H9 (cell line): ENCODE measurements around the gene PTOV1. TPM values are rescaled to one million over a fixed set of nuclear protein-coding genes. Genes with fewer than 3 reads are reported as not detected.

Experiments
- DNase-seq: peaks from one replicate; pipeline ENCODE4 v3.0.0-alpha.2; 2017
- H2AFZ ChIP-seq: one replicate; pipeline ENCODE4 v1.6.1; 2013; ENCODE audit warnings: mild to moderate bottlenecking, low read length, control low read depth, moderate library complexity
- H2AK5ac ChIP-seq: 2 replicates; pipeline ENCODE4 v1.6.1; 2013; ENCODE audit warnings: low read length, control low read depth, mixed read lengths; ENCODE audit not compliant: insufficient read length
- H2BK120ac ChIP-seq: one replicate; pipeline ENCODE4 v1.6.1; 2013; ENCODE audit warnings: low read depth, mild to moderate bottlenecking, low read length, control low read depth, inconsistent platforms; ENCODE audit not compliant: poor library complexity, severe bottlenecking
- H2BK12ac ChIP-seq: 2 replicates; pipeline ENCODE4 v1.6.1; 2013; ENCODE audit warnings: low read length, control low read depth, mixed read lengths, low read depth; ENCODE audit not compliant: insufficient read length
- H2BK15ac ChIP-seq: 2 replicates; pipeline ENCODE4 v1.6.1; 2013; ENCODE audit warnings: low read depth, low read length, control low read depth
- H2BK20ac ChIP-seq: one replicate; pipeline ENCODE4 v1.6.1; 2013; ENCODE audit warnings: low read depth, mild to moderate bottlenecking, low read length, control low read depth, inconsistent platforms; ENCODE audit not compliant: poor library complexity, severe bottlenecking
- H2BK5ac ChIP-seq: 2 replicates; pipeline ENCODE4 v1.6.1; 2013; ENCODE audit warnings: low read length, control low read depth, mixed read lengths; ENCODE audit not compliant: insufficient read length
- H3K14ac ChIP-seq: 2 replicates; pipeline ENCODE4 v1.6.1; 2013; ENCODE audit warnings: low read length, control low read depth; ENCODE audit not compliant: insufficient read depth
- H3K18ac ChIP-seq: 2 replicates; pipeline ENCODE4 v1.6.1; 2013; ENCODE audit warnings: low read depth, mild to moderate bottlenecking, mixed read lengths, low read length, control low read depth; ENCODE audit not compliant: insufficient read length
- H3K23ac ChIP-seq: 2 replicates; pipeline ENCODE4 v1.6.1; 2013; ENCODE audit warnings: low read length, control low read depth, mixed read lengths, low read depth; ENCODE audit not compliant: insufficient read length
- H3K23me2 ChIP-seq: 2 replicates; pipeline ENCODE4 v1.6.1; 2013; ENCODE audit warnings: low read depth, mild to moderate bottlenecking, mixed read lengths, low read length, control low read depth; ENCODE audit not compliant: insufficient read length, poor library complexity, severe bottlenecking
- H3K27ac ChIP-seq: 2 replicates; pipeline ENCODE4 v1.5.1; 2013; ENCODE audit warnings: low read length, control low read depth, mixed read lengths, low read depth; ENCODE audit not compliant: insufficient read length
- H3K27me3 ChIP-seq: 2 replicates; pipeline ENCODE4 v1.6.1; 2013; ENCODE audit warnings: low read length, control low read depth, inconsistent platforms; ENCODE audit not compliant: insufficient read depth
- H3K4ac ChIP-seq: 2 replicates; pipeline ENCODE4 v1.6.1; 2013; ENCODE audit warnings: low read depth, mild to moderate bottlenecking, control low read depth, inconsistent platforms, low read length, moderate library complexity
- H3K4me1 ChIP-seq: 2 replicates; pipeline ENCODE4 v1.6.1; 2013; ENCODE audit warnings: low read length, control low read depth, inconsistent platforms; ENCODE audit not compliant: insufficient read depth
- H3K4me2 ChIP-seq: 2 replicates; pipeline ENCODE4 v1.6.1; 2013; ENCODE audit warnings: low read length, control low read depth, mixed read lengths; ENCODE audit not compliant: insufficient read length, insufficient read depth
- H3K56ac ChIP-seq: 2 replicates; pipeline ENCODE4 v1.6.1; 2013; ENCODE audit warnings: low read depth, mild to moderate bottlenecking, mixed read lengths, low read length, control low read depth; ENCODE audit not compliant: insufficient read length
- H3K79me1 ChIP-seq: 2 replicates; pipeline ENCODE4 v1.6.1; 2013; ENCODE audit warnings: low read depth, mild to moderate bottlenecking, moderate library complexity, low read length, control low read depth, inconsistent platforms; ENCODE audit not compliant: insufficient read depth, poor library complexity, severe bottlenecking
- H3K79me2 ChIP-seq: 2 replicates; pipeline ENCODE4 v1.6.1; 2013; ENCODE audit warnings: low read length, control low read depth, inconsistent platforms; ENCODE audit not compliant: insufficient read depth
- H3K9ac ChIP-seq: 2 replicates; pipeline ENCODE4 v1.6.1; 2013; ENCODE audit warnings: low read length, control low read depth, mixed read lengths; ENCODE audit not compliant: insufficient read length; ENCODE audit errors: extremely low read depth
- H3K9me3 ChIP-seq: one replicate; pipeline ENCODE4 v1.6.1; 2013; ENCODE audit warnings: low read depth, low read length, inconsistent platforms; ENCODE audit not compliant: control insufficient read depth
- H3T11ph ChIP-seq: one replicate; pipeline ENCODE4 v1.6.1; 2013; ENCODE audit warnings: mild to moderate bottlenecking, low read length, control low read depth, inconsistent platforms
- H4K20me1 ChIP-seq: one replicate; pipeline ENCODE4 v1.6.1; 2013; ENCODE audit not compliant: control insufficient read depth, insufficient read length, insufficient read depth
- H4K5ac ChIP-seq: 2 replicates; pipeline ENCODE4 v1.6.1; 2013; ENCODE audit warnings: low read depth, mild to moderate bottlenecking, mixed read lengths, low read length, control low read depth; ENCODE audit not compliant: insufficient read length
- H4K8ac ChIP-seq: replicated peaks from 2 replicates; pipeline ENCODE4 v1.6.1; 2013; ENCODE audit warnings: low read length, control low read depth, mixed read lengths, low read depth; ENCODE audit not compliant: insufficient read length
- H4K91ac ChIP-seq: 2 replicates; pipeline ENCODE4 v1.6.1; 2013; ENCODE audit warnings: low read depth, mild to moderate bottlenecking, moderate library complexity, mixed read lengths, low read length, control low read depth; ENCODE audit not compliant: insufficient read length
- H3K27ac Mint-ChIP-seq, 3 experiments: 2 replicates in 2 of 3; 3 replicates in 1 of 3; pipeline ENCODE4 v1.8.0; 2020 to 2021; ENCODE audit warnings: mixed read lengths in 3 of 3, mild to moderate bottlenecking in 1 of 3, moderate library complexity in 1 of 3
- H3K27me3 Mint-ChIP-seq: 2 replicates; pipeline ENCODE4 v1.8.0; 2021; ENCODE audit warnings: low read depth, mild to moderate bottlenecking, moderate library complexity, mixed read lengths
- H3K36me3 Mint-ChIP-seq, 3 experiments: 2 replicates in 2 of 3; 3 replicates in 1 of 3; pipeline ENCODE4 v1.8.0; 2020 to 2021; ENCODE audit warnings: low read depth in 3 of 3, mixed read lengths in 3 of 3; ENCODE audit not compliant: insufficient read depth in 1 of 3
- H3K4me1 Mint-ChIP-seq, 2 experiments: 2 replicates each; pipeline ENCODE4 v1.8.0; 2020; ENCODE audit warnings: mixed read lengths in 2 of 2
- H3K4me3 Mint-ChIP-seq, 2 experiments: 2 replicates in 1 of 2; 3 replicates in 1 of 2; pipeline ENCODE4 v1.8.0; 2020 to 2021; ENCODE audit warnings: mild to moderate bottlenecking in 2 of 2, mixed read lengths in 2 of 2, moderate library complexity in 1 of 2
- H3K9me3 Mint-ChIP-seq, 2 experiments: 2 replicates in 1 of 2; 3 replicates in 1 of 2; pipeline ENCODE4 v1.8.0; 2020; ENCODE audit warnings: mild to moderate bottlenecking in 2 of 2, mixed read lengths in 2 of 2, moderate library complexity in 1 of 2
- WGBS: extraction: QIAGEN DNeasy Blood & Tissue Kit; methylation state at CpG from one replicate; pipeline ENCODE4 v1.1.7; 2013; ENCODE audit warnings: missing lambda C conversion rate, low lambda C conversion rate, mixed read lengths; ENCODE audit not compliant: insufficient read length; ENCODE audit errors: extremely low coverage; 5-methylcytosine and 5-hydroxymethylcytosine counted together
- total RNA-seq: library from RNA; stranded (reverse); gene quantifications from 2 replicates; pipeline ENCODE4 v1.2.1, GENCODE V29; 2021
- TF ChIP-seq, protein P1 (sequence below): fragments of 200-600 bp; sonication (generic); conservative IDR thresholded peaks from 3 replicates; pipeline ENCODE4 v1.8.0; 2021; ENCODE audit warnings: antibody characterized with exemption, mild to moderate bottlenecking

The PTOV1 gene
- total RNA-seq, 1 experiment from 2014 or later, result 309 TPM

DNA sequence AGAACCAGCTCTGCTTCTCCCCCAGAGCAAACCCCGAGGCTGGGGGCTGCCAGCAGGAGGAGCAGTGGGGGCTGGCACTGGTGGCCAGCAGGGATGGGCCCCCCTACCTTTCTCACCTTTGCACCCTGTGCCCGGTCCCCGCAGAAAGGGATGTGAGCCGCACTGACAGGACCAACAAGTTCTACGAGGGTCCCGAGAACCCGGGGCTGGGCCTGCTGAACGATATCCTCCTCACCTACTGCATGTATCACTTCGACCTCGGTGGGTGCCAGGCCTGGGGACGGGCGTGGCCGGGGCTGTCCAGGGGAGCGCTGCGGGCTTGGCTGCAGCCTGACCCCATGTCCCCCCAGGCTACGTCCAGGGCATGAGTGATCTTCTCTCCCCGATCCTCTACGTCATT lies 33.1 kb downstream of the PTOV1 start:
- Histone ChIP-seq H3K14ac (no peak overlapping the region), H3K9me3 (no peaks in the 10 kb centered on the region), H2BK15ac (no peak overlapping the region), H3K9ac (no peak overlapping the region), H3K27me3 (no peaks in the 10 kb centered on the region; the same call in 1 of the 2 replicates), H3K4ac (no peak overlapping the region), H4K8ac (no peak overlapping the region), H3K23ac (no peak overlapping the region), H3K4me1 (no peaks in the 10 kb centered on the region), H3K4me2 (no peak overlapping the region), H3T11ph (no peak overlapping the region), H3K79me2 (no peaks in the 10 kb centered on the region), H2AFZ (no peak overlapping the region), H2BK5ac (no peak overlapping the region), H3K23me2 (no peaks in the 10 kb centered on the region), H4K20me1 (no peaks in the 10 kb centered on the region), H3K79me1 (no peaks in the 10 kb centered on the region), H2BK20ac (no peak overlapping the region), H2BK120ac (no peak overlapping the region), H4K91ac (no peak overlapping the region), H3K27ac (no peak overlapping the region), H3K18ac (no peak overlapping the region), H2BK12ac (no peak overlapping the region), H2AK5ac (no peak overlapping the region), H4K5ac (no peak overlapping the region), H3K56ac (no peak overlapping the region)
- TF ChIP-seq, protein P1, sequence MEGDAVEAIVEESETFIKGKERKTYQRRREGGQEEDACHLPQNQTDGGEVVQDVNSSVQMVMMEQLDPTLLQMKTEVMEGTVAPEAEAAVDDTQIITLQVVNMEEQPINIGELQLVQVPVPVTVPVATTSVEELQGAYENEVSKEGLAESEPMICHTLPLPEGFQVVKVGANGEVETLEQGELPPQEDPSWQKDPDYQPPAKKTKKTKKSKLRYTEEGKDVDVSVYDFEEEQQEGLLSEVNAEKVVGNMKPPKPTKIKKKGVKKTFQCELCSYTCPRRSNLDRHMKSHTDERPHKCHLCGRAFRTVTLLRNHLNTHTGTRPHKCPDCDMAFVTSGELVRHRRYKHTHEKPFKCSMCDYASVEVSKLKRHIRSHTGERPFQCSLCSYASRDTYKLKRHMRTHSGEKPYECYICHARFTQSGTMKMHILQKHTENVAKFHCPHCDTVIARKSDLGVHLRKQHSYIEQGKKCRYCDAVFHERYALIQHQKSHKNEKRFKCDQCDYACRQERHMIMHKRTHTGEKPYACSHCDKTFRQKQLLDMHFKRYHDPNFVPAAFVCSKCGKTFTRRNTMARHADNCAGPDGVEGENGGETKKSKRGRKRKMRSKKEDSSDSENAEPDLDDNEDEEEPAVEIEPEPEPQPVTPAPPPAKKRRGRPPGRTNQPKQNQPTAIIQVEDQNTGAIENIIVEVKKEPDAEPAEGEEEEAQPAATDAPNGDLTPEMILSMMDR, result no peak
- peaks cover 0 to 6% of the 10 kb centered on the region in 2 experiments; a peak in 1 of 5 replicates for H3K9me3 Mint-ChIP-seq
- H3K27ac Mint-ChIP-seq, result no peak overlapping the region; a peak in 1 of 7 replicates
- no peak overlapping the region for H3K4me3 Mint-ChIP-seq
- H3K27me3 Mint-ChIP-seq, result no peaks in the 10 kb centered on the region; the same call in 1 of the 2 replicates
- peaks cover 0 to 4% of the 10 kb centered on the region in 2 experiments; a peak in 3 of 4 replicates for H3K4me1 Mint-ChIP-seq
- no peak for DNase-seq
- H3K36me3 Mint-ChIP-seq, result peaks cover 54 to 72% (median 69%) of the 10 kb centered on the region in 3 experiments
- WGBS, result no CpG with 5 or more reads among the region's 18 CpGs
